HG02610 (cell line): ENCODE data around the gene PCOLCE2.

ENCODE experiments used
- ATAC-seq: cut with Tn5 transposase; IDR thresholded peaks from one replicate; pipeline ENCODE4 v1.9.1; 2021; ENCODE audit warnings: mild to moderate bottlenecking, moderate library complexity; ENCODE audit not compliant: unreplicated experiment

Gene PCOLCE2

GRCh38 chr3:142817356-142817755 lies 71.5 kb downstream of the PCOLCE2 start:
- no peak for ATAC-seq

- no peak for ATAC-seq
Measured at GRCh38 chr3:142815803-142816202, 73.1 kb downstream of the PCOLCE2 start.

- no peak for ATAC-seq
Measured at GRCh38 chr3:142809259-142809658, 79.6 kb downstream of the PCOLCE2 start.

- ATAC-seq = no peak
Measured at GRCh38 chr3:142808103-142808917, 80.6 kb downstream of the PCOLCE2 start.

GRCh38 chr3:142802891-142803290 lies 86.0 kb downstream of the PCOLCE2 start:
- ATAC-seq = no peak

- no peak for ATAC-seq
Measured at GRCh38 chr3:142801746-142802145, 87.1 kb downstream of the PCOLCE2 start.

- no peak for ATAC-seq
Measured at GRCh38 chr3:142796823-142797222, 92.1 kb downstream of the PCOLCE2 start.

GRCh38 chr3:142795332-142795731 lies 93.6 kb downstream of the PCOLCE2 start:
- no peak for ATAC-seq

- no peak for ATAC-seq
Measured at GRCh38 chr3:142794508-142794907, 94.4 kb downstream of the PCOLCE2 start.

- ATAC-seq = no peak
Measured at GRCh38 chr3:142787719-142788118, 101.2 kb downstream of the PCOLCE2 start.

- ATAC-seq = no peak
Measured at GRCh38 chr3:142785996-142786395, 102.9 kb downstream of the PCOLCE2 start.

GRCh38 chr3:142784228-142784627 lies 104.7 kb downstream of the PCOLCE2 start:
- no peak for ATAC-seq

- ATAC-seq = no peak
Measured at GRCh38 chr3:142782616-142783015, 106.3 kb downstream of the PCOLCE2 start.

- no peak for ATAC-seq
Measured at GRCh38 chr3:142779591-142779990, 109.3 kb downstream of the PCOLCE2 start.

GRCh38 chr3:142778541-142778940 lies 110.3 kb downstream of the PCOLCE2 start:
- no peak for ATAC-seq

GRCh38 chr3:142777927-142778326 lies 111.0 kb downstream of the PCOLCE2 start:
- no peak for ATAC-seq

- ATAC-seq = no peak
Measured at GRCh38 chr3:142768338-142768737, 120.5 kb downstream of the PCOLCE2 start.
